Activated naive CD4-positive, alpha-beta T cell treated with anti-CD3 and anti-CD28 coated beads, Interleukin-2, amount 10 ng/mL, durations not matched to agents 5 hours and 36 hours (primary cell): ENCODE data around the gene AKAP7. TPM values are rescaled to one million over a fixed set of nuclear protein-coding genes. Genes with fewer than 3 reads are reported as not detected.

Source experiments
- total RNA-seq, 2 experiments: library from RNA; stranded (reverse); gene quantifications; one replicate each; pipeline ENCODE4 v1.2.3, GENCODE V29; 2021

AKAP7 gene
- total RNA-seq, result 10 to 100 TPM in 1 of 2 experiments, 1 to 10 TPM in 1; 9.6 to 10.1 TPM

DNA sequence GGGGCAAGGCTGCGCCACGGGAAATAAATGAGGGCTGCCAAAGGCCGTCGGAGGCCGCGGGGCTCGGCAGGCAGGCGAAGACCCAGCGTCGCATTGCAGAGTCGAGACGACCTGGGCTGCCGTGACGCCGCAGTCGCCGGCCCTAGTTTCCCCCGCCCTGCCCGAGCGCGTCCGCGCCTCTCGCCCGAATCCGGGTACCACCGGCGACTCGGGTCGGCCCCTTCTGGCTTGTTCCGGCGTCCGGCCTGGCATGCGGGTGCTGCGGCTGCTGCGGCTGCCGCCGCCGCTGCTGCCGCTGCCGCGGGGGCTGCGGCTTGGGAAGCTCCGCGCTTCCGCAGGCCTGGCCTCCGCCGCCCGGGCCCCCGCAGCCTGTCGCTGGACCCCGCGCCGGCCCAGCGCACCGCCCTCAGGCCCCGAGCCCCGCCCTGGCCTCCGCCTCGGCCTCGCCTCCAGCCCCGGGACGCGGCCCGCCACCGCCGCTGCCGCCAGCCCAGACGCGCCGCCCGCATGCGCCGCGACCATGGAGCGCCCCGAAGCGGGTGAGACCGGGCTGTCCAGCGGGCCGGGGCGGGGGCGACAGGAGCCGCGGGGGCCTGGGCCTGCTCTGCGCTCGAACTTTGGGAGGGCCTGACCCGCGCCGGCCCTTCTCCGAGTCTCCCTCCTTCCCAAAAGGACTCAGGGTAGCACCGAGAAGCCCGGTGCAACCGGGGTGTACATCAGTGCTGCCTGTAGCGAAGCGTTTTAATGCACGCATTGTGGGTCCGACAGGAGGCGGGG lies at the start of gene AKAP7:
TSS of gene AKAP7 (plus strand) at position 224 of the 777 bp plus-strand sequence. CDS start at position 521, 297 bp downstream.

Other genes with a start within 250 kb of the AKAP7 start
- gene EPB41L2, start 72.2 kb upstream of the AKAP7 start, total RNA-seq, result 10 to 100 TPM; 16.4 to 17.0 TPM